HCT116 (cell line): Measurements from ENCODE around the gene SIGLEC12. TPM values are rescaled to one million over a fixed set of nuclear protein-coding genes. Genes with fewer than 3 reads are reported as not detected.

Experiments
- ATAC-seq: fragments of 200-7000 bp; cut with Tn5 transposase; 2 replicates; pipeline ENCODE4 v1.9.1; 2020; ENCODE audit warnings: mild to moderate bottlenecking, moderate library complexity
- BruUV-seq: library from RNA; stranded (reverse); fragments of 400-500 nt; replicated peaks from 2 replicates; lab custom pipeline; 2021; lab: Mats Ljungman, UMichigan
- CTCF ChIA-PET: fragments of 300-600 bp; sonication (Branson Sonifier 250); formaldehyde crosslinking; loops from one replicate; lab custom pipeline; 2021; ENCODE audit warnings: antibody characterized with exemption; lab: Charles Lee
- POLR2A ChIA-PET: fragments of 300-600, 350-600 bp; sonication (Branson Sonifier 250); formaldehyde crosslinking; loops from one replicate; lab custom pipeline; 2021; ENCODE audit warnings: antibody characterized with exemption; lab: Charles Lee
- RAD21 ChIA-PET, 2 experiments: fragments of 300-600 bp; sonication (Branson Sonifier 250); formaldehyde crosslinking; loops; one replicate each; lab custom pipeline; 2023; ENCODE audit warnings: low total read pairs in 2 of 2; ENCODE audit not compliant: uncharacterized antibody in 2 of 2, unreplicated experiment in 2 of 2, low non-redundant PET in 1 of 2; lab: Charles Lee
- DNase-seq: peaks from one replicate; pipeline ENCODE4 v3.0.0-alpha.2; 2010; ENCODE audit warnings: low read depth, low spot score
- H2AFZ ChIP-seq: fragments of 200-600 bp; shearing (Covaris generic), sonication (generic); 2 replicates; pipeline ENCODE4 v1.6.1; 2017; ENCODE audit warnings: low read depth, mixed run types, mixed read lengths, antibody characterized with exemption, low read length; ENCODE audit not compliant: poor library complexity, severe bottlenecking
- H3K27ac ChIP-seq: 2 replicates; pipeline ENCODE4 v1.5.1; 2012; ENCODE audit warnings: low read depth, low read length
- H3K27me3 ChIP-seq: fragments of 200-600 bp; sonication (generic); 2 replicates; pipeline ENCODE4 v1.6.1; 2016; ENCODE audit warnings: mixed run types, low read length, mixed read lengths; ENCODE audit not compliant: insufficient read depth
- H3K36me3 ChIP-seq, 2 experiments: fragments of 200-500 bp in 1 of 2; fragments of 200-600 bp in 1 of 2; sonication (Bioruptor generic) in 1 of 2; sonication (generic) in 1 of 2; 2 replicates each; pipeline versions ENCODE4 v1.5.1 to v1.6.1; 2014 to 2016; ENCODE audit warnings: low read length in 2 of 2, inconsistent platforms in 1 of 2, mixed read lengths in 1 of 2, mixed run types in 1 of 2; ENCODE audit not compliant: insufficient read depth in 2 of 2, control insufficient read depth in 1 of 2
- H3K4me1 ChIP-seq, 2 experiments: fragments of 200-600 bp in 1 of 2; sonication (generic) in 1 of 2; 2 replicates each; pipeline versions ENCODE4 v1.5.1 to v1.6.1; 2012 to 2017; ENCODE audit warnings: low read length in 2 of 2, inconsistent platforms in 1 of 2, mild to moderate bottlenecking in 1 of 2, mixed read lengths in 1 of 2, mixed run types in 1 of 2, moderate library complexity in 1 of 2; ENCODE audit not compliant: insufficient read depth in 2 of 2, control insufficient read depth in 1 of 2
- H3K4me2 ChIP-seq: fragments of 200-600 bp; sonication (generic); 2 replicates; pipeline ENCODE4 v1.6.1; 2017; ENCODE audit warnings: mixed run types, low read length, mixed read lengths
- H3K4me3 ChIP-seq, 2 experiments: fragments of 200-600 bp in 1 of 2; sonication (generic) in 1 of 2; replicated peaks in 1 of 2; 2 replicates each; pipeline ENCODE4 v1.5.1; 2011 to 2016; ENCODE audit warnings: low read length in 2 of 2, control low read depth in 1 of 2, low read depth in 1 of 2, mild to moderate bottlenecking in 1 of 2, mixed read lengths in 1 of 2, mixed run types in 1 of 2
- H3K79me2 ChIP-seq: fragments of 200-600 bp; sonication (generic); 2 replicates; pipeline ENCODE4 v1.6.1; 2017; ENCODE audit warnings: mild to moderate bottlenecking, mixed run types, low read length, moderate library complexity, mixed read lengths; ENCODE audit not compliant: insufficient read depth
- H3K9ac ChIP-seq: fragments of 200-600 bp; sonication (generic); 2 replicates; pipeline ENCODE4 v1.6.1; 2016; ENCODE audit warnings: low read length, mixed read lengths
- H3K9me2 ChIP-seq: fragments of 200-600 bp; sonication (generic), shearing (Covaris generic); 2 replicates; pipeline ENCODE4 v1.6.1; 2017; ENCODE audit warnings: mixed run types, mild to moderate bottlenecking, moderate library complexity; ENCODE audit not compliant: insufficient read depth
- H3K9me3 ChIP-seq, 2 experiments: fragments of 200-500 bp in 1 of 2; fragments of 200-600 bp in 1 of 2; sonication (Bioruptor generic) in 1 of 2; sonication (generic) in 1 of 2; 2 replicates each; pipeline ENCODE4 v1.6.1; 2014 to 2017; ENCODE audit warnings: low read length in 2 of 2, mixed read lengths in 2 of 2, inconsistent platforms in 1 of 2, low read depth in 1 of 2, mild to moderate bottlenecking in 1 of 2, mixed run types in 1 of 2, moderate library complexity in 1 of 2; ENCODE audit not compliant: control insufficient read depth in 1 of 2, insufficient read depth in 1 of 2
- H4K20me1 ChIP-seq: fragments of 200-600 bp; sonication (generic), shearing (Covaris generic); 2 replicates; pipeline ENCODE4 v1.6.1; 2017; ENCODE audit warnings: mixed run types, mild to moderate bottlenecking, moderate library complexity; ENCODE audit not compliant: insufficient read depth
- CBX3 ChIP-seq: IDR thresholded peaks from 2 replicates; pipeline ENCODE4 v1.6.1; 2012; ENCODE audit warnings: low read depth
- EZH2 ChIP-seq: fragments of 200-600 bp; sonication (generic); IDR thresholded peaks from 2 replicates; pipeline ENCODE4 v1.6.1; 2017; ENCODE audit warnings: antibody characterized with exemption, mixed run types
- EZH2phosphoT487 ChIP-seq: fragments of 200-600 bp; IDR thresholded peaks from 2 replicates; pipeline ENCODE4 v1.6.1; 2018; ENCODE audit warnings: antibody characterized with exemption, borderline replicate concordance
- FOSL1 ChIP-seq: IDR thresholded peaks from 2 replicates; pipeline ENCODE4 v1.6.1; 2012; ENCODE audit warnings: low read depth
- JUND ChIP-seq: IDR thresholded peaks from 2 replicates; pipeline ENCODE4 v1.6.1; 2012
- POLR2A ChIP-seq: IDR thresholded peaks from 2 replicates; pipeline ENCODE4 v1.7.0; 2011; ENCODE audit warnings: borderline replicate concordance; ENCODE audit not compliant: insufficient read depth, insufficient read length; ENCODE audit errors: extremely low read depth
- RAD21 ChIP-seq: IDR thresholded peaks from 2 replicates; pipeline ENCODE4 v1.6.1; 2012; ENCODE audit warnings: low read depth, mild to moderate bottlenecking
- SIN3A ChIP-seq: IDR thresholded peaks from 2 replicates; pipeline ENCODE4 v1.6.1; 2012; ENCODE audit warnings: low read depth
- SP1 ChIP-seq: IDR thresholded peaks from 2 replicates; pipeline ENCODE4 v1.6.1; 2012; ENCODE audit warnings: low read depth
- SRF ChIP-seq: IDR thresholded peaks from 2 replicates; pipeline ENCODE4 v1.6.1; 2012; ENCODE audit warnings: low read depth
- TCF7L2 ChIP-seq: IDR thresholded peaks from 2 replicates; pipeline ENCODE4 v1.7.0; 2011; ENCODE audit warnings: borderline replicate concordance, inconsistent platforms; ENCODE audit not compliant: insufficient read depth, insufficient read length; ENCODE audit errors: extremely low read depth
- ZFX ChIP-seq: fragments of 450-650 bp; IDR thresholded peaks from 2 replicates; pipeline ENCODE4 v1.6.1; 2017
- ZNF274 ChIP-seq: fragments of 200-500 bp; sonication (Bioruptor generic); IDR thresholded peaks from 2 replicates; pipeline ENCODE4 v1.6.1; 2014; ENCODE audit warnings: mild to moderate bottlenecking, low read depth, low read length, inconsistent platforms
- intact Hi-C: fragments of 100-400 bp; cut with micrococcal nuclease; formaldehyde crosslinking; loops from 2 replicates; pipeline ENCODE4 v1.10.0; 2022
- total RNA-seq: library from RNA; stranded (reverse); gene quantifications from one replicate; pipeline ENCODE4 v1.2.1, GENCODE V29; 2021; ENCODE audit not compliant: unreplicated experiment
- TF ChIP-seq, protein P1 (sequence below): IDR thresholded peaks from 2 replicates; pipeline ENCODE4 v1.6.1; 2012; ENCODE audit warnings: low read depth
- TF ChIP-seq, protein P2 (sequence below), 3 experiments: fragments of 200-600 bp in 1 of 3; sonication (generic) in 1 of 3; IDR thresholded peaks in 2 of 3; conservative IDR thresholded peaks in 1 of 3; 2 replicates each; pipeline ENCODE4 v1.5.1; 2012 to 2017; ENCODE audit warnings: low read depth in 2 of 3, low read length in 2 of 3, antibody characterized with exemption in 1 of 3, borderline replicate concordance in 1 of 3, control low read depth in 1 of 3, mild to moderate bottlenecking in 1 of 3, mixed read lengths in 1 of 3, mixed run types in 1 of 3, moderate library complexity in 1 of 3; ENCODE audit not compliant: insufficient read depth in 1 of 3
- TF ChIP-seq, protein P3 (sequence below): IDR thresholded peaks from 2 replicates; pipeline ENCODE4 v1.6.1; 2012
- TF ChIP-seq, protein P4 (sequence below): IDR thresholded peaks from 2 replicates; pipeline ENCODE4 v1.6.1; 2012
- TF ChIP-seq, protein P5 (sequence below): IDR thresholded peaks from 2 replicates; pipeline ENCODE4 v1.6.1; 2011; ENCODE audit warnings: mild to moderate bottlenecking, low read length, moderate library complexity; ENCODE audit not compliant: insufficient replicate concordance; ENCODE audit errors: extremely low read depth

Gene SIGLEC12
- total RNA-seq, 1 experiment from 2014 or later: not detected

DNA sequence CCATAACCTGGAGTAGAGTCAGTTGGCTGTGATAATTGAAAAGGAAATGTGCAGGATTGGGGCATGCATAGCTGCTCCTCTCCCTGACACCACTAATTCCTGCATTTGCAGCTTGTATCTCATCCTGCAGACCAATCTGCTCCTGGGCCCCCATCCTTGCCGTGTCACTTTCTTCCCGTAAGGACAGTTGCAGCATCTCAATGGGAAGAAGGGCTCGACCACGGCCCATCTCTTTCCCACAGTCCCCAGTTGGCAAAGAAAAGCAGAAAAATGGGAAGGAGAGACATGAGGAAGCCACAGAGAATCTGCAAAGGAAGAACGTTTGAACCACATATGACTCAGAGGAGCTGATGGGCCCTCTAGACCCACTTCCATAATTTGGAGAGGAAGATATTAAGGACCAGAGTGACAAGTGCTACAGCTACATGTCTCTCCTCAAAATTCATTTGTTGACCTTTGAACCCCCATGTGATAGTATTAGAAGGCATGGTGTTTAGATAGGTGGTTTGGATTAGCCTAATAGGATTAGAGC lies 1.8 kb upstream of the SIGLEC12 start:
- Histone ChIP-seq H2AFZ (no peak overlapping the region), H3K79me2 (no peaks in the 10 kb centered on the region), H3K4me3 (no peak overlapping the region), H3K27me3 (peaks cover 8% of the 10 kb centered on the region), H3K36me3 (no peaks in the 10 kb centered on the region), H3K9ac (no peak overlapping the region), H3K4me2 (no peak overlapping the region), H4K20me1 (no peaks in the 10 kb centered on the region), H3K9me2 (no peaks in the 10 kb centered on the region), H3K4me1 (no peaks in the 10 kb centered on the region), H3K27ac (no peak overlapping the region), H3K9me3 (no peaks in the 10 kb centered on the region)
- BruUV-seq: no TSS peak
- intact Hi-C loops: no loop called here
- ChIA-PET POLR2A (no interaction called here), CTCF (no interaction called here), RAD21 (no interaction called here)
- DNase-seq (no peak), ATAC-seq (no peak)
- no peak for TF ChIP-seq EZH2phosphoT487
- TF ChIP-seq, protein P1, sequence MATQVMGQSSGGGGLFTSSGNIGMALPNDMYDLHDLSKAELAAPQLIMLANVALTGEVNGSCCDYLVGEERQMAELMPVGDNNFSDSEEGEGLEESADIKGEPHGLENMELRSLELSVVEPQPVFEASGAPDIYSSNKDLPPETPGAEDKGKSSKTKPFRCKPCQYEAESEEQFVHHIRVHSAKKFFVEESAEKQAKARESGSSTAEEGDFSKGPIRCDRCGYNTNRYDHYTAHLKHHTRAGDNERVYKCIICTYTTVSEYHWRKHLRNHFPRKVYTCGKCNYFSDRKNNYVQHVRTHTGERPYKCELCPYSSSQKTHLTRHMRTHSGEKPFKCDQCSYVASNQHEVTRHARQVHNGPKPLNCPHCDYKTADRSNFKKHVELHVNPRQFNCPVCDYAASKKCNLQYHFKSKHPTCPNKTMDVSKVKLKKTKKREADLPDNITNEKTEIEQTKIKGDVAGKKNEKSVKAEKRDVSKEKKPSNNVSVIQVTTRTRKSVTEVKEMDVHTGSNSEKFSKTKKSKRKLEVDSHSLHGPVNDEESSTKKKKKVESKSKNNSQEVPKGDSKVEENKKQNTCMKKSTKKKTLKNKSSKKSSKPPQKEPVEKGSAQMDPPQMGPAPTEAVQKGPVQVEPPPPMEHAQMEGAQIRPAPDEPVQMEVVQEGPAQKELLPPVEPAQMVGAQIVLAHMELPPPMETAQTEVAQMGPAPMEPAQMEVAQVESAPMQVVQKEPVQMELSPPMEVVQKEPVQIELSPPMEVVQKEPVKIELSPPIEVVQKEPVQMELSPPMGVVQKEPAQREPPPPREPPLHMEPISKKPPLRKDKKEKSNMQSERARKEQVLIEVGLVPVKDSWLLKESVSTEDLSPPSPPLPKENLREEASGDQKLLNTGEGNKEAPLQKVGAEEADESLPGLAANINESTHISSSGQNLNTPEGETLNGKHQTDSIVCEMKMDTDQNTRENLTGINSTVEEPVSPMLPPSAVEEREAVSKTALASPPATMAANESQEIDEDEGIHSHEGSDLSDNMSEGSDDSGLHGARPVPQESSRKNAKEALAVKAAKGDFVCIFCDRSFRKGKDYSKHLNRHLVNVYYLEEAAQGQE: no peak
- no peak for TF ChIP-seq EZH2
- TF ChIP-seq FOSL1: no peak
- no peak for TF ChIP-seq ZNF274
- no peak for TF ChIP-seq SIN3A
- no peak for TF ChIP-seq CBX3
- TF ChIP-seq JUND: no peak
- TF ChIP-seq POLR2A: no peak
- TF ChIP-seq ZFX: no peak
- no peak for TF ChIP-seq SP1
- TF ChIP-seq, protein P2, sequence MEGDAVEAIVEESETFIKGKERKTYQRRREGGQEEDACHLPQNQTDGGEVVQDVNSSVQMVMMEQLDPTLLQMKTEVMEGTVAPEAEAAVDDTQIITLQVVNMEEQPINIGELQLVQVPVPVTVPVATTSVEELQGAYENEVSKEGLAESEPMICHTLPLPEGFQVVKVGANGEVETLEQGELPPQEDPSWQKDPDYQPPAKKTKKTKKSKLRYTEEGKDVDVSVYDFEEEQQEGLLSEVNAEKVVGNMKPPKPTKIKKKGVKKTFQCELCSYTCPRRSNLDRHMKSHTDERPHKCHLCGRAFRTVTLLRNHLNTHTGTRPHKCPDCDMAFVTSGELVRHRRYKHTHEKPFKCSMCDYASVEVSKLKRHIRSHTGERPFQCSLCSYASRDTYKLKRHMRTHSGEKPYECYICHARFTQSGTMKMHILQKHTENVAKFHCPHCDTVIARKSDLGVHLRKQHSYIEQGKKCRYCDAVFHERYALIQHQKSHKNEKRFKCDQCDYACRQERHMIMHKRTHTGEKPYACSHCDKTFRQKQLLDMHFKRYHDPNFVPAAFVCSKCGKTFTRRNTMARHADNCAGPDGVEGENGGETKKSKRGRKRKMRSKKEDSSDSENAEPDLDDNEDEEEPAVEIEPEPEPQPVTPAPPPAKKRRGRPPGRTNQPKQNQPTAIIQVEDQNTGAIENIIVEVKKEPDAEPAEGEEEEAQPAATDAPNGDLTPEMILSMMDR (IDR thresholded peaks at IDR 0.05 in 2 of 3, conservative IDR thresholded peaks at IDR 0.05 in 1 of 3; ENCODE audit: borderline replicate concordance in 1 of 3, insufficient read depth in 1 of 3, low read depth in 2 of 3, low read length in 2 of 3): no peak
- TF ChIP-seq, protein P3, sequence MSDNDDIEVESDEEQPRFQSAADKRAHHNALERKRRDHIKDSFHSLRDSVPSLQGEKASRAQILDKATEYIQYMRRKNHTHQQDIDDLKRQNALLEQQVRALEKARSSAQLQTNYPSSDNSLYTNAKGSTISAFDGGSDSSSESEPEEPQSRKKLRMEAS: no peak
- no peak for TF ChIP-seq TCF7L2
- TF ChIP-seq, protein P4, sequence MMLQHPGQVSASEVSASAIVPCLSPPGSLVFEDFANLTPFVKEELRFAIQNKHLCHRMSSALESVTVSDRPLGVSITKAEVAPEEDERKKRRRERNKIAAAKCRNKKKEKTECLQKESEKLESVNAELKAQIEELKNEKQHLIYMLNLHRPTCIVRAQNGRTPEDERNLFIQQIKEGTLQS: no peak
- no peak for TF ChIP-seq RAD21
- TF ChIP-seq, protein P5, sequence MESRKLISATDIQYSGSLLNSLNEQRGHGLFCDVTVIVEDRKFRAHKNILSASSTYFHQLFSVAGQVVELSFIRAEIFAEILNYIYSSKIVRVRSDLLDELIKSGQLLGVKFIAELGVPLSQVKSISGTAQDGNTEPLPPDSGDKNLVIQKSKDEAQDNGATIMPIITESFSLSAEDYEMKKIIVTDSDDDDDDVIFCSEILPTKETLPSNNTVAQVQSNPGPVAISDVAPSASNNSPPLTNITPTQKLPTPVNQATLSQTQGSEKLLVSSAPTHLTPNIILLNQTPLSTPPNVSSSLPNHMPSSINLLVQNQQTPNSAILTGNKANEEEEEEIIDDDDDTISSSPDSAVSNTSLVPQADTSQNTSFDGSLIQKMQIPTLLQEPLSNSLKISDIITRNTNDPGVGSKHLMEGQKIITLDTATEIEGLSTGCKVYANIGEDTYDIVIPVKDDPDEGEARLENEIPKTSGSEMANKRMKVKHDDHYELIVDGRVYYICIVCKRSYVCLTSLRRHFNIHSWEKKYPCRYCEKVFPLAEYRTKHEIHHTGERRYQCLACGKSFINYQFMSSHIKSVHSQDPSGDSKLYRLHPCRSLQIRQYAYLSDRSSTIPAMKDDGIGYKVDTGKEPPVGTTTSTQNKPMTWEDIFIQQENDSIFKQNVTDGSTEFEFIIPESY: no peak
- no peak for TF ChIP-seq SRF
